HEK293 (cell line): ENCODE data around the gene PLSCR5.

ENCODE experiments used
- CTCF ChIA-PET: fragments of 350-600 bp; formaldehyde crosslinking; extraction: SDS; loops from one replicate; lab custom pipeline; 2021; ENCODE audit warnings: antibody characterized with exemption; lab: Yijun Ruan, JAX
- POLR2A ChIA-PET: fragments of 300-600 bp; formaldehyde crosslinking; extraction: SDS; loops from one replicate; lab custom pipeline; 2020; ENCODE audit warnings: antibody characterized with exemption, inconsistent platforms; lab: Yijun Ruan, JAX
- H3K27ac ChIP-seq: fragments of 200-500 bp; sonication (Bioruptor generic); 2 replicates; pipeline ENCODE4 v1.5.1; 2014; ENCODE audit warnings: low read depth, low read length, control low read depth, inconsistent platforms; ENCODE audit errors: extremely low read depth
- H3K36me3 ChIP-seq, 2 experiments: fragments of 200-500 bp in 1 of 2; sonication (Bioruptor generic) in 1 of 2; 1 replicate in 1 of 2; 2 replicates in 1 of 2; pipeline ENCODE4 v1.5.1; 2014 to 2017; ENCODE audit warnings: inconsistent platforms in 2 of 2, low read length in 2 of 2; ENCODE audit not compliant: control insufficient read depth in 2 of 2, insufficient read depth in 1 of 2
- H3K4me1 ChIP-seq: fragments of 200-500 bp; sonication (Bioruptor generic); 2 replicates; pipeline ENCODE4 v1.5.1; 2014; ENCODE audit warnings: mild to moderate bottlenecking, low read length, inconsistent platforms; ENCODE audit not compliant: control insufficient read depth, insufficient read depth
- H3K4me3 ChIP-seq: 2 replicates; pipeline ENCODE4 v1.5.1; 2011; ENCODE audit warnings: low read depth, mild to moderate bottlenecking, control low read depth, low read length, moderate library complexity
- H3K9me3 ChIP-seq: fragments of 200-500 bp; sonication (Bioruptor generic); 2 replicates; pipeline ENCODE4 v1.5.1; 2014; ENCODE audit warnings: low read depth, low read length, inconsistent platforms; ENCODE audit not compliant: control insufficient read depth, insufficient read depth
- KLF9 ChIP-seq: fragments of 450-650 bp; formaldehyde crosslinking; IDR thresholded peaks from 2 replicates; pipeline ENCODE4 v1.5.1; 2016; ENCODE audit warnings: missing biosample characterization, missing genetic modification characterization, low read depth
- RBAK ChIP-seq: fragments of 450-650 bp; formaldehyde crosslinking; IDR thresholded peaks from 2 replicates; pipeline ENCODE4 v1.5.1; 2016; ENCODE audit warnings: missing biosample characterization, missing genetic modification characterization
- SCRT1 ChIP-seq: fragments of 450-650 bp; formaldehyde crosslinking; IDR thresholded peaks from 2 replicates; pipeline ENCODE4 v1.5.1; 2016; ENCODE audit warnings: missing biosample characterization, missing genetic modification characterization, borderline replicate concordance
- YY2 ChIP-seq: fragments of 450-650 bp; formaldehyde crosslinking; IDR thresholded peaks from 2 replicates; pipeline ENCODE4 v1.5.1; 2016; ENCODE audit warnings: missing biosample characterization, missing genetic modification characterization
- ZBTB7A ChIP-seq: fragments of 450-650 bp; formaldehyde crosslinking; IDR thresholded peaks from 2 replicates; pipeline ENCODE4 v1.5.1; 2016; ENCODE audit warnings: low read depth, missing biosample characterization, missing genetic modification characterization
- ZFP3 ChIP-seq: fragments of 450-650 bp; formaldehyde crosslinking; IDR thresholded peaks from 2 replicates; pipeline ENCODE4 v1.5.1; 2016; ENCODE audit warnings: low read depth, missing biosample characterization, missing genetic modification characterization
- ZNF140 ChIP-seq: fragments of 450-650 bp; formaldehyde crosslinking; IDR thresholded peaks from 2 replicates; pipeline ENCODE4 v1.5.1; 2016; ENCODE audit warnings: missing biosample characterization, missing genetic modification characterization
- ZNF157 ChIP-seq: fragments of 450-650 bp; formaldehyde crosslinking; IDR thresholded peaks from 2 replicates; pipeline ENCODE4 v1.5.1; 2016; ENCODE audit warnings: missing biosample characterization, missing genetic modification characterization
- ZNF223 ChIP-seq: fragments of 450-650 bp; formaldehyde crosslinking; IDR thresholded peaks from 2 replicates; pipeline ENCODE4 v1.5.1; 2016; ENCODE audit warnings: missing biosample characterization, missing genetic modification characterization
- ZNF248 ChIP-seq: fragments of 450-650 bp; formaldehyde crosslinking; IDR thresholded peaks from 2 replicates; pipeline ENCODE4 v1.5.1; 2017; ENCODE audit warnings: missing biosample characterization, missing genetic modification characterization
- ZNF404 ChIP-seq: fragments of 450-650 bp; formaldehyde crosslinking; IDR thresholded peaks from 2 replicates; pipeline ENCODE4 v1.5.1; 2017; ENCODE audit warnings: missing biosample characterization, missing genetic modification characterization
- ZNF529 ChIP-seq: fragments of 450-650 bp; formaldehyde crosslinking; IDR thresholded peaks from 2 replicates; pipeline ENCODE4 v1.5.1; 2017; ENCODE audit warnings: missing genetic modification characterization, missing biosample characterization; ENCODE audit not compliant: insufficient replicate concordance
- ZNF768 ChIP-seq: fragments of 450-650 bp; formaldehyde crosslinking; IDR thresholded peaks from 2 replicates; pipeline ENCODE4 v1.5.1; 2018; ENCODE audit warnings: missing biosample characterization, mild to moderate bottlenecking, missing genetic modification characterization
- ZNF791 ChIP-seq: fragments of 450-650 bp; formaldehyde crosslinking; IDR thresholded peaks from 2 replicates; pipeline ENCODE4 v1.5.1; 2016; ENCODE audit warnings: missing biosample characterization, missing genetic modification characterization
- TF ChIP-seq, protein P1 (sequence below): fragments of 450-650 bp; formaldehyde crosslinking; IDR thresholded peaks from 2 replicates; pipeline ENCODE4 v1.5.1; 2016; ENCODE audit warnings: missing biosample characterization, missing genetic modification characterization
- TF ChIP-seq, protein P2 (sequence below): fragments of 450-650 bp; formaldehyde crosslinking; IDR thresholded peaks from 2 replicates; pipeline ENCODE4 v1.5.1; 2016; ENCODE audit warnings: missing biosample characterization, missing genetic modification characterization
- TF ChIP-seq, protein P3 (sequence below): fragments of 450-650 bp; formaldehyde crosslinking; IDR thresholded peaks from 2 replicates; pipeline ENCODE4 v1.5.1; 2017; ENCODE audit warnings: missing biosample characterization, missing genetic modification characterization

The PLSCR5 gene

GRCh38 chr3:146605106-146605505 is at the start of gene PLSCR5:
TSS of gene PLSCR5 (minus strand) at chr3:146605346. CDS start at chr3:146605212, 134 bp downstream.
- TF ChIP-seq ZNF768 (tag by site-specific recombination) (no peak), ZNF157 (tag by site-specific recombination) (no peak), ZNF223 (tag by site-specific recombination) (no peak)
- TF ChIP-seq, protein P1, sequence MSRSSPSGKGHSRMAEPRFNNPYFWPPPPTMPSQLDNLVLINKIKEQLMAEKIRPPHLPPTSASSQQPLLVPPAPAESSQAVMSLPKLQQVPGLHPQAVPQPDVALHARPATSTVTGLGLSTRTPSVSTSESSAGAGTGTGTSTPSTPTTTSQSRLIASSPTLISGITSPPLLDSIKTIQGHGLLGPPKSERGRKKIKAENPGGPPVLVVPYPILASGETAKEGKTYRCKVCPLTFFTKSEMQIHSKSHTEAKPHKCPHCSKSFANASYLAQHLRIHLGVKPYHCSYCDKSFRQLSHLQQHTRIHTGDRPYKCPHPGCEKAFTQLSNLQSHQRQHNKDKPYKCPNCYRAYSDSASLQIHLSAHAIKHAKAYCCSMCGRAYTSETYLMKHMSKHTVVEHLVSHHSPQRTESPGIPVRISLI (tag by site-specific recombination), result no peak
- TF ChIP-seq, protein P2, sequence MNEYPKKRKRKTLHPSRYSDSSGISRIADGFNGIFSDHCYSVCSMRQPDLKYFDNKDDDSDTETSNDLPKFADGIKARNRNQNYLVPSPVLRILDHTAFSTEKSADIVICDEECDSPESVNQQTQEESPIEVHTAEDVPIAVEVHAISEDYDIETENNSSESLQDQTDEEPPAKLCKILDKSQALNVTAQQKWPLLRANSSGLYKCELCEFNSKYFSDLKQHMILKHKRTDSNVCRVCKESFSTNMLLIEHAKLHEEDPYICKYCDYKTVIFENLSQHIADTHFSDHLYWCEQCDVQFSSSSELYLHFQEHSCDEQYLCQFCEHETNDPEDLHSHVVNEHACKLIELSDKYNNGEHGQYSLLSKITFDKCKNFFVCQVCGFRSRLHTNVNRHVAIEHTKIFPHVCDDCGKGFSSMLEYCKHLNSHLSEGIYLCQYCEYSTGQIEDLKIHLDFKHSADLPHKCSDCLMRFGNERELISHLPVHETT (tag by site-specific recombination), result no peak
- Histone ChIP-seq H3K27ac (no peak within 1 kb of the TSS), H3K9me3 (no peaks in the 10 kb centered on the region), H3K36me3 (no peaks in the 10 kb centered on the region), H3K4me3 (no peak within 1 kb of the TSS), H3K4me1 (no peaks in the 10 kb centered on the region)
- ChIA-PET CTCF (interaction anchor here (0.6 kb wide), 1 partner anchor 18 kb away, joined by 4 read pairs; no protein-coding TSS in a partner anchor), POLR2A (no interaction called here)

GRCh38 chr3:146653978-146654377 is 48.8 kb upstream of the PLSCR5 start:
- Histone ChIP-seq H3K4me1 (no peaks in the 10 kb centered on the region), H3K4me3 (no peak overlapping the region), H3K9me3 (no peaks in the 10 kb centered on the region), H3K36me3 (no peaks in the 10 kb centered on the region), H3K27ac (no peak overlapping the region)
- TF ChIP-seq ZNF404, result no peak
- no peak for TF ChIP-seq SCRT1
- CTCF ChIA-PET, result interaction anchor here (0.6 to 1.1 kb wide), 2 partner anchors 13 to 1835 kb away, joined by 3 to 4 read pairs; no protein-coding TSS in a partner anchor
- POLR2A ChIA-PET, result no interaction called here

- TF ChIP-seq ZNF140 (tag by site-specific recombination), result no peak
- TF ChIP-seq, protein P3, sequence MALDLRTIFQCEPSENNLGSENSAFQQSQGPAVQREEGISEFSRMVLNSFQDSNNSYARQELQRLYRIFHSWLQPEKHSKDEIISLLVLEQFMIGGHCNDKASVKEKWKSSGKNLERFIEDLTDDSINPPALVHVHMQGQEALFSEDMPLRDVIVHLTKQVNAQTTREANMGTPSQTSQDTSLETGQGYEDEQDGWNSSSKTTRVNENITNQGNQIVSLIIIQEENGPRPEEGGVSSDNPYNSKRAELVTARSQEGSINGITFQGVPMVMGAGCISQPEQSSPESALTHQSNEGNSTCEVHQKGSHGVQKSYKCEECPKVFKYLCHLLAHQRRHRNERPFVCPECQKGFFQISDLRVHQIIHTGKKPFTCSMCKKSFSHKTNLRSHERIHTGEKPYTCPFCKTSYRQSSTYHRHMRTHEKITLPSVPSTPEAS, result no peak
- no peak for TF ChIP-seq ZFP3 (tag by site-specific recombination)
- no peak for TF ChIP-seq KLF9 (tag by site-specific recombination)
- TF ChIP-seq YY2, result no peak
- no peak for TF ChIP-seq RBAK (tag by site-specific recombination)
- no peak for TF ChIP-seq ZNF529 (tag by site-specific recombination)
- no peak for TF ChIP-seq ZNF791 (tag by site-specific recombination)
- no peak for TF ChIP-seq ZNF248 (tag by site-specific recombination)
- TF ChIP-seq ZBTB7A, result no peak
- TF ChIP-seq, all 188 proteins: peak for 0
- H3K36me3 ChIP-seq, result no peaks in the 10 kb centered on the region
- CTCF ChIA-PET, result interaction anchor here (0.6 to 2.4 kb wide), 3 partner anchors 10 to 268 kb away, joined by 3 to 19 read pairs (median 4); no protein-coding TSS in a partner anchor
- H3K4me1 ChIP-seq, result no peaks in the 10 kb centered on the region
- no peak overlapping the region for H3K27ac ChIP-seq
- no peaks in the 10 kb centered on the region for H3K9me3 ChIP-seq
- H3K4me3 ChIP-seq, result no peak overlapping the region
- POLR2A ChIA-PET, result no interaction called here
These were observed 45.7 kb upstream of the PLSCR5 start for GRCh38 chr3:146650691-146651442.
